ENCODE results near the gene GJB2. TPM values are rescaled to one million over a fixed set of nuclear protein-coding genes. Genes with fewer than 3 reads are reported as not detected.
"Not testable (repeated sequence)": the region's sequence is repeated elsewhere in the genome, so short reads cannot be mapped to it uniquely, and the experiment has no call there.

GJB2 gene
- total RNA-seq, 2 experiments from 2014 or later = 0.19 to 0.25 TPM

- ATAC-seq (ENCODE audit: poor library complexity) (no peak), DNase-seq (no peak)
- Histone ChIP-seq H3K4me3 (ENCODE audit: low read length) (no peak overlapping the region), H3K27me3 (ENCODE audit: control insufficient read depth in 1 of 2, insufficient read depth in 2 of 2, low read length in 2 of 2) (peaks cover 30 to 38% of the 10 kb centered on the region in 2 experiments), H3K4me1 (ENCODE audit: insufficient read depth, low read length) (peaks cover 17% of the 10 kb centered on the region), H3K36me3 (ENCODE audit: insufficient read depth, low read length) (no peaks in the 10 kb centered on the region), H3K27ac (ENCODE audit: low read depth in 1 of 2, low read length in 2 of 2) (no peak overlapping the region), H3K9me3 (ENCODE audit: control insufficient read depth in 1 of 2, insufficient read depth in 1 of 2, low read length in 2 of 2) (no peaks in the 10 kb centered on the region)
- TF ChIP-seq CTCF (IDR thresholded peaks at IDR 0.05) = no peak
- Mint-ChIP-seq H3K4me1 (ENCODE audit: low read depth) (peaks cover 23% of the 10 kb centered on the region), H3K27ac (no peak overlapping the region), H3K36me3 (ENCODE audit: low read depth) (no peaks in the 10 kb centered on the region), H3K9me3 (no peaks in the 10 kb centered on the region), H3K27me3 (peaks cover 41% of the 10 kb centered on the region), H3K4me3 (peak overlapping the region; percentile 90)
- ChIA-PET POLR2A (interaction anchor here (0.6 to 1.9 kb wide), 3 partner anchors 37 to 157 kb away, joined by 3 to 7 read pairs (median 3); no protein-coding TSS in a partner anchor), CTCF (interaction anchor here (0.7 to 0.8 kb wide), 2 partner anchors 32 to 98 kb away, joined by 3 read pairs; no protein-coding TSS in a partner anchor)
- intact Hi-C loops (cut with DNase I, micrococcal nuclease) = loop anchor here (5.0 kb wide), 3 partner anchors 32 to 232 kb away; no protein-coding TSS in a partner anchor
Observed at GRCh38 chr13:20159646-20160305, 33.0 kb downstream of the GJB2 start.

GRCh38 chr13:20157151-20157796 lies 35.5 kb downstream of the GJB2 start:
- TF ChIP-seq CTCF (IDR thresholded peaks at IDR 0.05) = no peak
- H3K27me3 Mint-ChIP-seq = peaks cover 51% of the 10 kb centered on the region

GRCh38 chr13:20156702-20157101 lies 36.0 kb downstream of the GJB2 start:
- peaks cover 24 to 32% of the 10 kb centered on the region in 2 experiments for H3K27me3 ChIP-seq (ENCODE audit: control insufficient read depth in 1 of 2, insufficient read depth in 2 of 2, low read length in 2 of 2)
- H3K4me3 ChIP-seq (ENCODE audit: low read length) = no peak overlapping the region
- Mint-ChIP-seq H3K27ac (no peak overlapping the region), H3K4me3 (no peak overlapping the region), H3K9me3 (no peaks in the 10 kb centered on the region), H3K27me3 (peaks cover 48% of the 10 kb centered on the region), H3K36me3 (ENCODE audit: low read depth) (no peaks in the 10 kb centered on the region), H3K4me1 (ENCODE audit: low read depth) (peaks cover 12% of the 10 kb centered on the region)
- H3K36me3 ChIP-seq (ENCODE audit: insufficient read depth, low read length) = no peaks in the 10 kb centered on the region
- no peak overlapping the region for H3K27ac ChIP-seq (ENCODE audit: low read depth in 1 of 2, low read length in 2 of 2)
- TF ChIP-seq CTCF (IDR thresholded peaks at IDR 0.05) = no peak
- DNase-seq (no peak), ATAC-seq (ENCODE audit: poor library complexity) (no peak)
- POLR2A ChIA-PET = no interaction called here
- intact Hi-C loops (cut with DNase I, micrococcal nuclease) = no loop called here
- CTCF ChIA-PET = no interaction called here
- peaks cover 0 to 2% of the 10 kb centered on the region in 2 experiments for H3K9me3 ChIP-seq (ENCODE audit: control insufficient read depth in 1 of 2, insufficient read depth in 1 of 2, low read length in 2 of 2)
- H3K4me1 ChIP-seq (ENCODE audit: insufficient read depth, low read length) = peaks cover 13% of the 10 kb centered on the region

More at GRCh38 chr13:20157151-20157796, 35.5 kb downstream of the GJB2 start:
- ATAC-seq (ENCODE audit: poor library complexity) (no peak), DNase-seq (no peak)
- Mint-ChIP-seq H3K9me3 (no peaks in the 10 kb centered on the region), H3K27ac (no peak overlapping the region), H3K4me1 (ENCODE audit: low read depth) (peaks cover 17% of the 10 kb centered on the region), H3K4me3 (no peak overlapping the region), H3K36me3 (ENCODE audit: low read depth) (no peaks in the 10 kb centered on the region)
- peaks cover 30 to 38% of the 10 kb centered on the region in 2 experiments for H3K27me3 ChIP-seq (ENCODE audit: control insufficient read depth in 1 of 2, insufficient read depth in 2 of 2, low read length in 2 of 2)
- intact Hi-C loops (cut with DNase I, micrococcal nuclease) = no loop called here
- no peak overlapping the region for H3K27ac ChIP-seq (ENCODE audit: low read depth in 1 of 2, low read length in 2 of 2)
- peaks cover 17% of the 10 kb centered on the region for H3K4me1 ChIP-seq (ENCODE audit: insufficient read depth, low read length)
- POLR2A ChIA-PET = no interaction called here
- H3K36me3 ChIP-seq (ENCODE audit: insufficient read depth, low read length) = no peaks in the 10 kb centered on the region
- CTCF ChIA-PET = no interaction called here
- H3K9me3 ChIP-seq (ENCODE audit: control insufficient read depth in 1 of 2, insufficient read depth in 1 of 2, low read length in 2 of 2) = no peaks in the 10 kb centered on the region
- no peak overlapping the region for H3K4me3 ChIP-seq (ENCODE audit: low read length)

GRCh38 chr13:20153290-20153689 lies 39.4 kb downstream of the GJB2 start:
- H3K36me3 ChIP-seq (ENCODE audit: insufficient read depth, low read length); H3K4me3 ChIP-seq (ENCODE audit: low read length); H3K9me3 Mint-ChIP-seq; H3K4me3 Mint-ChIP-seq; H3K4me1 Mint-ChIP-seq (ENCODE audit: low read depth); CTCF ChIA-PET; H3K27ac ChIP-seq (ENCODE audit: low read depth in 1 of 2, low read length in 2 of 2); H3K36me3 Mint-ChIP-seq (ENCODE audit: low read depth); H3K4me1 ChIP-seq (ENCODE audit: insufficient read depth, low read length); ATAC-seq (ENCODE audit: poor library complexity); DNase-seq; H3K9me3 ChIP-seq (ENCODE audit: control insufficient read depth in 1 of 2, insufficient read depth in 1 of 2, low read length in 2 of 2); POLR2A ChIA-PET; intact Hi-C loops (cut with DNase I, micrococcal nuclease); H3K27ac Mint-ChIP-seq: not testable (repeated sequence)
- H3K27me3 ChIP-seq (ENCODE audit: control insufficient read depth in 1 of 2, insufficient read depth in 2 of 2, low read length in 2 of 2) = peaks cover 16 to 20% of the 10 kb centered on the region in 2 experiments
- peaks cover 61% of the 10 kb centered on the region for H3K27me3 Mint-ChIP-seq
